ENCODE data around the gene NR1H3.

NR1H3 gene

DNA sequence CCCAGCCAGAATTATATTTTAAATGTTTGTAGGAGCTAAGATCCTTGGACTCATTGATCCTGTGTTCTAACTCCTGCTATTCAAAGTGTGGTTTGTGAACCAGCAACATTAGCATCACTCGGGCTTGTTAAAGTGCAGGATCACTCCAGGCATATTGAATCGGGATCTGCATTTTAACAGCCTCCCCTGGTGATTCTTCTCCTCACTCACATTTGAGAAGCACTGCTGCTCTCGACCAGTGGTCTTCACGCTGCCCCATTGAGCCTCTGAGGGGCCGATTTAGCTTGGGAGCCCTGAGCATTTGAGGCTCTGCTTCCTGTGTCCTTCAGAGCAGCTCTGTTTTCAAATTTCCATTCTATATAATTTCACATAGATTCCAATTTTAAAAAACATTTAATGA, 23.1 kb downstream of the NR1H3 start:
- Histone ChIP-seq H3K27me3 (ENCODE audit: low read length) (no peaks in the 10 kb centered on the region), H3K9ac (ENCODE audit: low read length) (no peak overlapping the region), H3K9me3 (ENCODE audit: insufficient read depth, low read length) (no peaks in the 10 kb centered on the region), H4K20me1 (ENCODE audit: low read depth, low read length) (no peaks in the 10 kb centered on the region), H3K79me2 (ENCODE audit: insufficient read depth, low read length) (no peaks in the 10 kb centered on the region), H3K36me3 (ENCODE audit: low read length) (peaks cover 20% of the 10 kb centered on the region; the same call in 1 of the 2 replicates), H3K9me2 (replicated peaks; ENCODE audit: insufficient read depth, low read length) (no peaks in the 10 kb centered on the region), H2AFZ (ENCODE audit: low read depth, low read length, severe bottlenecking) (no peak overlapping the region), H3K4me3 (ENCODE audit: insufficient read depth, low read length, poor library complexity, severe bottlenecking) (no peak overlapping the region), H3F3A (ENCODE audit: insufficient read depth) (peaks cover 4% of the 10 kb centered on the region; the same call in 1 of the 2 replicates), H3K27ac (ENCODE audit: low read depth, low read length) (no peak overlapping the region), H3K4me2 (ENCODE audit: low read depth, low read length, poor library complexity, severe bottlenecking) (no peak overlapping the region)
- TF ChIP-seq, protein P1, sequence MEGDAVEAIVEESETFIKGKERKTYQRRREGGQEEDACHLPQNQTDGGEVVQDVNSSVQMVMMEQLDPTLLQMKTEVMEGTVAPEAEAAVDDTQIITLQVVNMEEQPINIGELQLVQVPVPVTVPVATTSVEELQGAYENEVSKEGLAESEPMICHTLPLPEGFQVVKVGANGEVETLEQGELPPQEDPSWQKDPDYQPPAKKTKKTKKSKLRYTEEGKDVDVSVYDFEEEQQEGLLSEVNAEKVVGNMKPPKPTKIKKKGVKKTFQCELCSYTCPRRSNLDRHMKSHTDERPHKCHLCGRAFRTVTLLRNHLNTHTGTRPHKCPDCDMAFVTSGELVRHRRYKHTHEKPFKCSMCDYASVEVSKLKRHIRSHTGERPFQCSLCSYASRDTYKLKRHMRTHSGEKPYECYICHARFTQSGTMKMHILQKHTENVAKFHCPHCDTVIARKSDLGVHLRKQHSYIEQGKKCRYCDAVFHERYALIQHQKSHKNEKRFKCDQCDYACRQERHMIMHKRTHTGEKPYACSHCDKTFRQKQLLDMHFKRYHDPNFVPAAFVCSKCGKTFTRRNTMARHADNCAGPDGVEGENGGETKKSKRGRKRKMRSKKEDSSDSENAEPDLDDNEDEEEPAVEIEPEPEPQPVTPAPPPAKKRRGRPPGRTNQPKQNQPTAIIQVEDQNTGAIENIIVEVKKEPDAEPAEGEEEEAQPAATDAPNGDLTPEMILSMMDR (IDR thresholded peaks at IDR 0.05; ENCODE audit: insufficient read depth, low read length, poor library complexity, severe bottlenecking): no peak
- TF ChIP-seq EZH2phosphoT487 (conservative IDR thresholded peaks at IDR 0.05; ENCODE audit: low read length): no peak

DNA sequence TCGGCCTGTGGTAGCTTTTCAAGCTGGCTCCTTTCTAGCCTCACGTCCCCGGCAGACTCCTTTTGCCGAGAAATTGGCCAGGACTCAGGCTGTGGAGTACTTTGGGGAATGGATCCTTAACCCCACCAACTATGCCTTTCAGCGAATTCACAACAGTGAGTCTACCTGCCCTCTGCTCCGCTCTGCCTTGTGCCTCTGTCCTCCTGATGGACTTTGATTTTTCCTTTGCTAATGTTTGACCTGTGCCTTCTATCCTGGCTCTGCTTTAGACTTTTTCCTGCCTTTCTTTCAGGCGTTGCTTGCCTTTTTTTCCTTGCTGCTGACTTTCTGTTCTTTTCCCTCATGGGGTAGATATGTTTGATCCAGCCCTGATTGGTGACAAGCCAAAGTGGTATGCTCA, 24.7 kb downstream of the NR1H3 start:
- Histone ChIP-seq H3F3A (ENCODE audit: insufficient read depth) (peaks cover 4% of the 10 kb centered on the region; the same call in 1 of the 2 replicates), H3K9me2 (replicated peaks; ENCODE audit: insufficient read depth, low read length) (no peaks in the 10 kb centered on the region), H4K20me1 (ENCODE audit: low read depth, low read length) (no peaks in the 10 kb centered on the region), H3K4me3 (ENCODE audit: insufficient read depth, low read length, poor library complexity, severe bottlenecking) (no peak overlapping the region), H3K4me2 (ENCODE audit: low read depth, low read length, poor library complexity, severe bottlenecking) (no peak overlapping the region), H3K27ac (ENCODE audit: low read depth, low read length) (no peak overlapping the region), H2AFZ (ENCODE audit: low read depth, low read length, severe bottlenecking) (no peak overlapping the region), H3K79me2 (ENCODE audit: insufficient read depth, low read length) (no peaks in the 10 kb centered on the region), H3K9me3 (ENCODE audit: insufficient read depth, low read length) (no peaks in the 10 kb centered on the region), H3K36me3 (ENCODE audit: low read length) (peaks cover 16% of the 10 kb centered on the region; the same call in 1 of the 2 replicates), H3K27me3 (ENCODE audit: low read length) (no peaks in the 10 kb centered on the region), H3K9ac (ENCODE audit: low read length) (no peak overlapping the region)
- TF ChIP-seq EZH2phosphoT487 (conservative IDR thresholded peaks at IDR 0.05; ENCODE audit: low read length): no peak
- TF ChIP-seq, protein P1 (IDR thresholded peaks at IDR 0.05; ENCODE audit: insufficient read depth, low read length, poor library complexity, severe bottlenecking): no peak

DNA sequence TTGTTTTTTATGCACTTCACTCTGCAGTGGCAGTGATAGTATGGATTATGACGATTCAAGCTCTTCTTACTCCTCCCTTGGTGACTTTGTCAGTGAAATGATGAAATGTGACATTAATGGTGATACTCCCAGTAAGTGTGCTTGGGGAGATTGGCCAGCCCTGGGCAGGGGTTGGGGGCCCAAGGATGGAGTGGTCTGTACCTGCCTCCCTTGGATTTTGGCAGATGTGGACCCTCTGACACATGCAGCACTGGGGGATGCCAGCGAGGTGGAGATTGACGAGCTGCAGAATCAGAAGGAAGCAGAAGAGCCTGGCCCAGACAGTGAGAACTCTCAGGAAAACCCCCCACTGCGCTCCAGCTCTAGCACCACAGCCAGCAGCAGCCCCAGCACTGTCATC, 26.4 kb downstream of the NR1H3 start:
- H4K20me1 ChIP-seq (ENCODE audit: low read depth, low read length): no peaks in the 10 kb centered on the region
- H3F3A ChIP-seq (ENCODE audit: insufficient read depth): no peaks in the 10 kb centered on the region
- no peak overlapping the region for H3K27ac ChIP-seq (ENCODE audit: low read depth, low read length)
- peaks cover 4% of the 10 kb centered on the region; the same call in 1 of the 2 replicates for H3K36me3 ChIP-seq (ENCODE audit: low read length)
- H3K79me2 ChIP-seq (ENCODE audit: insufficient read depth, low read length): no peaks in the 10 kb centered on the region
- no peak overlapping the region for H2AFZ ChIP-seq (ENCODE audit: low read depth, low read length, severe bottlenecking)
- no peaks in the 10 kb centered on the region for H3K27me3 ChIP-seq (ENCODE audit: low read length)
- no peaks in the 10 kb centered on the region for H3K9me3 ChIP-seq (ENCODE audit: insufficient read depth, low read length)
- no peak overlapping the region for H3K9ac ChIP-seq (ENCODE audit: low read length)
- H3K4me2 ChIP-seq (ENCODE audit: low read depth, low read length, poor library complexity, severe bottlenecking): no peak overlapping the region
- H3K4me3 ChIP-seq (ENCODE audit: insufficient read depth, low read length, poor library complexity, severe bottlenecking): no peak overlapping the region
- no peaks in the 10 kb centered on the region for H3K9me2 ChIP-seq (replicated peaks; ENCODE audit: insufficient read depth, low read length)
- no peak for TF ChIP-seq EZH2phosphoT487 (conservative IDR thresholded peaks at IDR 0.05; ENCODE audit: low read length)
- TF ChIP-seq, protein P1 (IDR thresholded peaks at IDR 0.05; ENCODE audit: insufficient read depth, low read length, poor library complexity, severe bottlenecking): no peak

All from SU-DHL-6 (cell line).